Lower leg skin (tissue), 3 donors: ENCODE measurements around the gene NRL.

Experiments used
- CTCF ChIP-seq, 3 donors: fragments of 450-650 bp; IDR thresholded peaks; one replicate each; pipeline ENCODE4 v1.5.1; 2016; ENCODE audit warnings: antibody characterized with exemption in 3 of 3, mild to moderate bottlenecking in 3 of 3, moderate library complexity in 2 of 3
- POLR2A ChIP-seq, 2 donors: fragments of 450-650 bp; IDR thresholded peaks; one replicate each; pipeline ENCODE4 v1.6.1; 2016 to 2017; ENCODE audit warnings: antibody characterized with exemption in 2 of 2, mild to moderate bottlenecking in 1 of 2, moderate library complexity in 1 of 2

- TF ChIP-seq CTCF (IDR thresholded peaks at IDR 0.05), result no peak
- TF ChIP-seq POLR2A (IDR thresholded peaks at IDR 0.05), result no peak
Observed at GRCh38 chr14:24079491-24080141, 35.1 kb downstream of the NRL start.
